ENCODE measurements around the gene COL4A2. TPM values are rescaled to one million over a fixed set of nuclear protein-coding genes. Genes with fewer than 3 reads are reported as not detected.

COL4A2 gene
- total and polyA plus RNA-seq, 2 donors (not counting 1 experiment from before 2014, with no cell fraction given), result 0.17 TPM; not detected in 1

- intact Hi-C loops (cut with micrococcal nuclease), result no loop called here
- DNase-seq, result no peak
Observed at GRCh38 chr13:110518571-110518970, 211.5 kb downstream of the COL4A2 start.

GRCh38 chr13:110519046-110519445 is 212.0 kb downstream of the COL4A2 start:
- Mint-ChIP-seq H3K9me3 (ENCODE audit: insufficient read depth) (no peaks in the 10 kb centered on the region), H3K27me3 (no peaks in the 10 kb centered on the region), H3K4me1 (peaks cover 3% of the 10 kb centered on the region), H3K4me3 (no peak overlapping the region), H3K27ac (no peak overlapping the region)
- no peak for ATAC-seq (ENCODE audit: low read depth)
- Histone ChIP-seq H4K20me1 (ENCODE audit: control insufficient read depth, insufficient read depth, low read length, poor library complexity, severe bottlenecking) (no peaks in the 10 kb centered on the region), H3K36me3 (replicated peaks in 1 of 2; ENCODE audit: control extremely low read depth in 1 of 2, control insufficient read depth in 1 of 2, extremely low read depth in 1 of 2, insufficient read depth in 2 of 2, low read length in 1 of 2) (no peaks in the 10 kb centered on the region), H3K4me3 (ENCODE audit: control extremely low read depth in 1 of 5, extremely low read depth in 1 of 5, insufficient read depth in 1 of 5, low read depth in 2 of 5, low read length in 4 of 5) (no peak overlapping the region), H3K27me3 (replicated peaks in 1 of 4; ENCODE audit: control extremely low read depth in 1 of 4, control insufficient read depth in 3 of 4, insufficient read depth in 4 of 4, low read length in 3 of 4) (no peaks in the 10 kb centered on the region), H3K4me1 (ENCODE audit: control insufficient read depth in 2 of 2, insufficient read depth in 2 of 2, low read length in 2 of 2) (no peaks in the 10 kb centered on the region), H3K9me3 (ENCODE audit: control extremely low read depth in 1 of 3, control insufficient read depth in 2 of 3, insufficient read depth in 1 of 3, low read length in 2 of 3) (no peaks in the 10 kb centered on the region), H3K27ac (ENCODE audit: low read length in 2 of 2) (no peak overlapping the region), H3K9ac (ENCODE audit: low read length) (no peak overlapping the region), H3K4me2 (replicated peaks; ENCODE audit: low read depth, low read length, poor library complexity, severe bottlenecking) (no peak overlapping the region), H2AFZ (ENCODE audit: insufficient read depth, low read depth, low read length, poor library complexity, severe bottlenecking) (no peak overlapping the region), H3K79me2 (ENCODE audit: control insufficient read depth, insufficient read depth, low read length) (no peaks in the 10 kb centered on the region)
- POLR2A ChIA-PET, result interaction anchor here (0.6 kb wide), 1 partner anchor 20 kb away, joined by 4 read pairs; no protein-coding TSS in a partner anchor
- no peak for TF ChIP-seq EZH2 (IDR thresholded peaks at IDR 0.05; ENCODE audit: borderline replicate concordance, insufficient read depth, low read depth, low read length, poor library complexity, severe bottlenecking)
- TF ChIP-seq CTCF (IDR thresholded peaks at IDR 0.05), result no peak
- DNase-seq, result no peak
- CTCF ChIA-PET, result interaction anchor here (1.3 kb wide), 1 partner anchor 63 kb away, joined by 4 read pairs; no protein-coding TSS in a partner anchor
- intact Hi-C loops (cut with micrococcal nuclease), result no loop called here
- 91% methylated on average over 16 of the region's 16 CpGs for WGBS (ENCODE audit: insufficient coverage)

More at GRCh38 chr13:110518571-110518970, 211.5 kb downstream of the COL4A2 start:
- H3K27ac Mint-ChIP-seq, result no peak overlapping the region
- Histone ChIP-seq H3K36me3 (replicated peaks in 1 of 2; ENCODE audit: control extremely low read depth in 1 of 2, control insufficient read depth in 1 of 2, extremely low read depth in 1 of 2, insufficient read depth in 2 of 2, low read length in 1 of 2) (no peaks in the 10 kb centered on the region), H3K9me3 (ENCODE audit: control extremely low read depth in 1 of 3, control insufficient read depth in 2 of 3, insufficient read depth in 1 of 3, low read length in 2 of 3) (no peaks in the 10 kb centered on the region), H3K27me3 (replicated peaks in 1 of 4; ENCODE audit: control extremely low read depth in 1 of 4, control insufficient read depth in 3 of 4, insufficient read depth in 4 of 4, low read length in 3 of 4) (no peaks in the 10 kb centered on the region), H3K9ac (ENCODE audit: low read length) (no peak overlapping the region), H2AFZ (ENCODE audit: insufficient read depth, low read depth, low read length, poor library complexity, severe bottlenecking) (no peak overlapping the region), H4K20me1 (ENCODE audit: control insufficient read depth, insufficient read depth, low read length, poor library complexity, severe bottlenecking) (no peaks in the 10 kb centered on the region), H3K4me1 (ENCODE audit: control insufficient read depth in 2 of 2, insufficient read depth in 2 of 2, low read length in 2 of 2) (no peaks in the 10 kb centered on the region), H3K79me2 (ENCODE audit: control insufficient read depth, insufficient read depth, low read length) (no peaks in the 10 kb centered on the region), H3K4me2 (replicated peaks; ENCODE audit: low read depth, low read length, poor library complexity, severe bottlenecking) (no peak overlapping the region), H3K4me3 (ENCODE audit: control extremely low read depth in 1 of 5, extremely low read depth in 1 of 5, insufficient read depth in 1 of 5, low read depth in 2 of 5, low read length in 4 of 5) (no peak overlapping the region), H3K27ac (ENCODE audit: low read length in 2 of 2) (no peak overlapping the region)
- no peaks in the 10 kb centered on the region for H3K9me3 Mint-ChIP-seq (ENCODE audit: insufficient read depth)
- ChIA-PET POLR2A (no interaction called here), CTCF (interaction anchor here (1.3 kb wide), 1 partner anchor 63 kb away, joined by 4 read pairs; no protein-coding TSS in a partner anchor)
- no peaks in the 10 kb centered on the region for H3K27me3 Mint-ChIP-seq
- 90% methylated on average over 8 of the region's 11 CpGs for WGBS (ENCODE audit: insufficient coverage)
- ATAC-seq (ENCODE audit: low read depth), result no peak
- TF ChIP-seq EZH2 (IDR thresholded peaks at IDR 0.05; ENCODE audit: borderline replicate concordance, insufficient read depth, low read depth, low read length, poor library complexity, severe bottlenecking), result no peak
- no peak for TF ChIP-seq CTCF (IDR thresholded peaks at IDR 0.05)
- H3K4me3 Mint-ChIP-seq, result no peak overlapping the region
- peaks cover 3% of the 10 kb centered on the region for H3K4me1 Mint-ChIP-seq

Data from B cell (primary cell).